Parathyroid adenoma (tissue), 2 donors: ENCODE results near the gene MAP2.

Experiments
- H2AFZ ChIP-seq: fragments of 300-600 bp; sonication (generic); one replicate; pipeline ENCODE4 v1.7.0; 2017; ENCODE audit warnings: antibody characterized with exemption, mild to moderate bottlenecking
- H3K27ac ChIP-seq: fragments of 300-600 bp; sonication (generic); one replicate; pipeline ENCODE4 v1.7.0; 2017
- H3K27me3 ChIP-seq: fragments of 300-600 bp; sonication (generic); one replicate; pipeline ENCODE4 v1.7.0; 2017; ENCODE audit warnings: low read length; ENCODE audit not compliant: control insufficient read depth, insufficient read depth
- H3K36me3 ChIP-seq: fragments of 300-600 bp; sonication (generic); one replicate; pipeline ENCODE4 v1.7.0; 2017; ENCODE audit warnings: low read length; ENCODE audit not compliant: control insufficient read depth, insufficient read depth
- H3K4me1 ChIP-seq: fragments of 300-600 bp; sonication (generic); one replicate; pipeline ENCODE4 v1.7.0; 2017; ENCODE audit warnings: control low read depth
- H3K4me2 ChIP-seq: fragments of 300-600 bp; sonication (generic); one replicate; pipeline ENCODE4 v1.7.0; 2017; ENCODE audit warnings: low read length
- H3K4me3 ChIP-seq: fragments of 300-600 bp; sonication (generic); one replicate; pipeline ENCODE4 v1.7.0; 2017; ENCODE audit warnings: low read depth, low read length
- H3K79me2 ChIP-seq: fragments of 300-600 bp; sonication (generic); one replicate; pipeline ENCODE4 v1.7.0; 2017; ENCODE audit warnings: control low read depth
- H3K9ac ChIP-seq: fragments of 300-600 bp; sonication (generic); one replicate; pipeline ENCODE4 v1.7.0; 2017; ENCODE audit warnings: mild to moderate bottlenecking
- H3K9me3 ChIP-seq: fragments of 300-600 bp; sonication (generic); one replicate; pipeline ENCODE4 v1.7.0; 2017; ENCODE audit warnings: low read length; ENCODE audit not compliant: control insufficient read depth
- CTCF ChIP-seq: fragments of 300-600 bp; sonication (generic); IDR thresholded peaks from one replicate; pipeline ENCODE4 v1.7.0; 2017; ENCODE audit warnings: antibody characterized with exemption, mild to moderate bottlenecking
- donor health status: primary hyperparathyroidism.

MAP2 gene

DNA sequence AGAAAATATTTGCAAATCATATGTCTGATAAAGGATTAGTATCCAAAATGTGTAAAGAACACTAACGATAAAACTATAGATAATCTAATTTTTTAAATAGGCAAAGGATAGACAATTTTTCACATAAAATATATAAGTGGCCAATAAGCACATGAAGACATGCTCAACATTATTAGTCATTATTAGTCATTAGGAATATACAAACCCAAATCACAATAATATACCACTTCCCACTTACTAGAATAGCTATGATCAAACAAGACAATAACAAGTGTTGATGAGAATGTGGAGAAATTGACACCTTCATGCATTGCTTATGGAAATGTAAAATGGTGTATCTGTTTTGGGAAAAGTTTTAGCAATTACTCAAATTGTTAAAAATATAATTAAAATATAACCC, 12.6 kb upstream of the MAP2 start:
- no peak overlapping the region for H3K4me2 ChIP-seq
- no peaks in the 10 kb centered on the region for H3K79me2 ChIP-seq
- no peaks in the 10 kb centered on the region for H3K36me3 ChIP-seq
- H3K4me3 ChIP-seq, result no peak overlapping the region
- no peak overlapping the region for H3K27ac ChIP-seq
- no peaks in the 10 kb centered on the region for H3K27me3 ChIP-seq
- TF ChIP-seq CTCF, result no peak
- H2AFZ ChIP-seq, result no peak overlapping the region
- H3K4me1 ChIP-seq, result no peaks in the 10 kb centered on the region
- H3K9ac ChIP-seq, result no peak overlapping the region
- no peaks in the 10 kb centered on the region for H3K9me3 ChIP-seq

DNA sequence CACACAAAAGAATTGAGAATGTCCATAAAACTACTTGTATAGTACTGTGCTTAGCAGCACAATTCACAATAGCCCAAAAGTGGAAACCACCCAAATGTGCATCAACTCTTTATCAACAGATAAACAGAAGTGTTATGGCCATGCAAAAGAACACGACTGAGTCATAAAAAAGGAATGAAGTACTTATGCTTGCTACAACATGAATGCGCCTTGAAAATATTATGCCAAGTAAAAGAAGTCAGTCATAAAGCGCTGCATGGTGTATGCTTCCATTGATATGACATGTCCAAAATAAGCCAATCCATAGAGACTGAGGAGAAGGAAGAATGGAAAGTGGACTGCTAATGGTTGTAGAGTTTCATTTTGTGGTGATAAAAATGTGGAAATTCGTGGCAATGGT, 12.1 kb upstream of the MAP2 start:
- Histone ChIP-seq H3K4me1 (no peaks in the 10 kb centered on the region), H3K9me3 (no peaks in the 10 kb centered on the region), H3K9ac (no peak overlapping the region), H2AFZ (no peak overlapping the region), H3K4me3 (no peak overlapping the region), H3K36me3 (no peaks in the 10 kb centered on the region), H3K4me2 (no peak overlapping the region), H3K27ac (no peak overlapping the region), H3K27me3 (no peaks in the 10 kb centered on the region), H3K79me2 (no peaks in the 10 kb centered on the region)
- no peak for TF ChIP-seq CTCF

DNA sequence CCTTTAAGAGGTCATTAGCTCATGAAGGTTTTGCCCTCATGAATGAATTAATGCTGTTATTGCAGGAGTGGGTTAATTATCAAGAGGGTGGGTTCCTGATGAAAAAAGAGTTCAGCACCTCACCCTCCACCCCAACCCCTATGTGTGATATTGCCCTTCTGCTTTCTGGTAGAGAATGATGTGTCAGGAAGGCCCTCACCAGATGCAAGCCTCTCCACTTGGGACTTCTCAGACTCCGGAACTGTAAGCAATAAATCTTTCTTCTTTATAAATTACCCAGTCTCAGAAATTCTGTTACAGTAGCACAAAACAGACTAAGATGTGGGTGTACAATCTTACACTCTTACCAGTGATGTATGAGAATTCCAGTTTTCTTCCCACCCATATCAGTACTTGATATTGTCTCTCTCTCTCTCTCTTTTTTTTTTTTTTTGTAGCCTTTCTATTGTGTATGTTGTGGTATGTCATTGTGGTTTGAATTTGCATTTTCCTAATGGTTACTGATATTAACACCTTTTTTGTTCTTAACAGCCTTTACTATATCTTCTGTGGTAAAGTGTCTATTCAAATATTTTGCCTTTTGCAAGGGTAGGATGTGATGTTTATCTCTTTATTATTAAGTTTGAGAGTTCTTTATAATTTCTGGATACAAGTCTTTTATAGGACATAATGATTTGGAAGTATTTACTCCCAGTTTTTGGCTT, 10.4 kb upstream of the MAP2 start:
- TF ChIP-seq CTCF, result no peak
- no peaks in the 10 kb centered on the region for H3K4me1 ChIP-seq
- H3K36me3 ChIP-seq, result no peaks in the 10 kb centered on the region
- H3K4me3 ChIP-seq, result no peak overlapping the region
- H3K9me3 ChIP-seq, result no peaks in the 10 kb centered on the region
- no peak overlapping the region for H3K9ac ChIP-seq
- no peak overlapping the region for H2AFZ ChIP-seq
- no peak overlapping the region for H3K27ac ChIP-seq
- no peaks in the 10 kb centered on the region for H3K79me2 ChIP-seq
- H3K4me2 ChIP-seq, result no peak overlapping the region
- H3K27me3 ChIP-seq, result no peaks in the 10 kb centered on the region

DNA sequence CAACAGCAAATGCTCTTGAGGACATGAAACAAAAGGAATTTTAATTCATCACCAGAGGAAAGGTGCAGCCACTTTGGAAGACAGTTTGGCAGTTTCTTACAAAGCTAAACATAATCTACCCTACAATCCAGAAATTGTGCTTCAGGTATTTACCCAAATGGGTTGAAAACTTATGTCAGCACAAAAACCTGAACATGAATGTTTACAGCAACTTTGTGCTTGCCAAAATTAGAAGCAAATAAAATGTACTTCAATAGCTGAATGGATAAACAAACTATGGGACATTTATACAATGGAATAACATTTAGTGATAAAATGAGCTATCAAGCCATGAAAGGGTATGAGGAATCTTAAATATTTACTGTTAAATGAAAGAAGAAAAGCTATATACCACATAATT, 6.9 kb upstream of the MAP2 start:
- no peaks in the 10 kb centered on the region for H3K27me3 ChIP-seq
- no peaks in the 10 kb centered on the region for H3K4me1 ChIP-seq
- no peaks in the 10 kb centered on the region for H3K36me3 ChIP-seq
- H3K9me3 ChIP-seq, result no peaks in the 10 kb centered on the region
- TF ChIP-seq CTCF, result no peak
- H3K4me2 ChIP-seq, result no peak overlapping the region
- no peak overlapping the region for H3K9ac ChIP-seq
- H2AFZ ChIP-seq, result no peak overlapping the region
- no peak overlapping the region for H3K27ac ChIP-seq
- H3K4me3 ChIP-seq, result no peak overlapping the region
- no peaks in the 10 kb centered on the region for H3K79me2 ChIP-seq

GRCh38 chr2:209422191-209422754, 1.6 kb upstream of the MAP2 start:
- peak overlapping the region; percentile 99 for H2AFZ ChIP-seq
- H3K4me2 ChIP-seq, result no peak overlapping the region
- no peaks in the 10 kb centered on the region for H3K79me2 ChIP-seq
- TF ChIP-seq CTCF, result no peak
- H3K4me3 ChIP-seq, result no peak overlapping the region
- peaks cover 8% of the 10 kb centered on the region for H3K4me1 ChIP-seq
- no peak overlapping the region for H3K27ac ChIP-seq
- no peaks in the 10 kb centered on the region for H3K36me3 ChIP-seq
- H3K27me3 ChIP-seq, result no peaks in the 10 kb centered on the region
- no peaks in the 10 kb centered on the region for H3K9me3 ChIP-seq
- H3K9ac ChIP-seq, result no peak overlapping the region
